K562 (cell line): Measurements from ENCODE around the gene ARID5B. TPM values are rescaled to one million over a fixed set of nuclear protein-coding genes. Genes with fewer than 3 reads are reported as not detected.

Experiments
- ATAC-seq: fragments of 200-7000 bp; cut with Tn5 transposase; 3 replicates; pipeline ENCODE4 v1.9.1; 2020; ENCODE audit warnings: moderate library complexity
- BruUV-seq: library from RNA; stranded (reverse); fragments of 400-500 nt; replicated peaks from 2 replicates; lab custom pipeline; 2021; lab: Mats Ljungman, UMichigan
- CTCF ChIA-PET: fragments of 300-600 bp; formaldehyde crosslinking; extraction: SDS; loops from one replicate; lab custom pipeline; 2021; ENCODE audit warnings: low intra/inter-chr PET ratio; lab: Yijun Ruan, JAX
- POLR2A ChIA-PET: fragments of 300-600, 350-650 bp; sonication (Branson Sonifier 250); formaldehyde crosslinking; extraction: SDS; loops from one replicate; lab custom pipeline; 2021; ENCODE audit warnings: antibody characterized with exemption, inconsistent platforms; lab: Yijun Ruan, JAX
- DNase-seq, 4 experiments: peaks; one replicate each; pipeline versions ENCODE4 v3.0.0 to v3.0.0-alpha.2; 2011 to 2018; ENCODE audit warnings: low spot score in 3 of 4, mixed read lengths in 3 of 4; ENCODE audit errors: extremely low read depth in 1 of 4
- FAIRE-seq: peaks from 2 replicates; lab custom pipeline; 2011; peaks lifted over from hg19 to GRCh38; lab: Jason Lieb, UNC
- H2AFZ ChIP-seq: 2 replicates; pipeline ENCODE4 v1.6.0; 2011; ENCODE audit warnings: low read depth, low read length, control low read depth, inconsistent platforms
- H3K27ac ChIP-seq: fragments of 200-600 bp; 3 replicates; pipeline ENCODE4 v1.8.0; 2011; ENCODE audit warnings: low read depth, mild to moderate bottlenecking, control low read depth, inconsistent platforms, low read length, moderate library complexity, mixed read lengths; ENCODE audit errors: extremely low read depth
- H3K27me3 ChIP-seq, 2 experiments: fragments of 300-600 bp in 1 of 2; 2 replicates in 1 of 2; 3 replicates in 1 of 2; pipeline versions ENCODE4 v1.6.0 to v1.8.0; 2011; ENCODE audit warnings: inconsistent platforms in 2 of 2, low read length in 2 of 2, mild to moderate bottlenecking in 1 of 2, mixed read lengths in 1 of 2, moderate library complexity in 1 of 2; ENCODE audit not compliant: control insufficient read depth in 2 of 2, insufficient read depth in 2 of 2
- H3K36me3 ChIP-seq: fragments of 300-600 bp; 3 replicates; pipeline ENCODE4 v1.8.0; 2011; ENCODE audit warnings: mild to moderate bottlenecking, low read length, inconsistent platforms; ENCODE audit not compliant: control insufficient read depth, insufficient read depth
- H3K4me1 ChIP-seq, 2 experiments: fragments of 200-600 bp in 1 of 2; replicated peaks in 1 of 2; 2 replicates in 1 of 2; 3 replicates in 1 of 2; pipeline versions ENCODE4 v1.5.1 to v1.8.0; 2011; ENCODE audit warnings: inconsistent platforms in 2 of 2, low read length in 2 of 2, mild to moderate bottlenecking in 1 of 2, mixed read lengths in 1 of 2, moderate library complexity in 1 of 2; ENCODE audit not compliant: control insufficient read depth in 2 of 2, insufficient read depth in 2 of 2
- H3K4me2 ChIP-seq: 2 replicates; pipeline ENCODE4 v1.6.1; 2011; ENCODE audit warnings: low read length, control low read depth, inconsistent platforms, mixed read lengths; ENCODE audit not compliant: insufficient read depth
- H3K4me3 ChIP-seq: fragments of 200-600 bp; sonication (generic), shearing (Covaris generic); 2 replicates; pipeline ENCODE4 v1.5.1; 2016; ENCODE audit warnings: control low read depth, inconsistent platforms
- H3K79me2 ChIP-seq: fragments of 200-600 bp; 3 replicates; pipeline ENCODE4 v1.8.0; 2011; ENCODE audit warnings: low read length, inconsistent platforms; ENCODE audit not compliant: control insufficient read depth, insufficient read depth
- H3K9ac ChIP-seq, 2 experiments: 2 replicates each; pipeline versions ENCODE4 v1.6.0 to v1.6.1; 2011; ENCODE audit warnings: low read depth in 2 of 2, low read length in 2 of 2, control low read depth in 1 of 2, inconsistent platforms in 1 of 2, mild to moderate bottlenecking in 1 of 2, mixed read lengths in 1 of 2; ENCODE audit not compliant: insufficient read depth in 1 of 2
- H3K9me1 ChIP-seq: one replicate; pipeline ENCODE4 v1.6.0; 2011; ENCODE audit warnings: inconsistent platforms, mild to moderate bottlenecking, low read length, moderate library complexity; ENCODE audit not compliant: control insufficient read depth, insufficient read depth
- H3K9me3 ChIP-seq: replicated peaks from 2 replicates; pipeline ENCODE4 v1.5.1; 2011; ENCODE audit warnings: low read depth, low read length, inconsistent platforms; ENCODE audit not compliant: control insufficient read depth, insufficient read depth
- H4K20me1 ChIP-seq: replicated peaks from 2 replicates; pipeline ENCODE4 v1.6.1; 2011; ENCODE audit warnings: low read length, inconsistent platforms, mixed read lengths; ENCODE audit not compliant: control insufficient read depth, insufficient read depth
- CSDE1 ChIP-seq, 2 experiments: fragments of 450-650 bp; IDR thresholded peaks; 2 replicates each; pipeline ENCODE4 v1.6.1; 2016; ENCODE audit warnings: mild to moderate bottlenecking in 1 of 2
- GABPA ChIP-seq: fragments of 200-800 bp; sonication (Bioruptor generic); conservative IDR thresholded peaks from 2 replicates; pipeline ENCODE4 v1.6.1; 2016; ENCODE audit warnings: low read depth, missing genetic modification characterization, missing compliant biosample characterization
- HMG20A ChIP-seq: fragments of 450-650 bp; formaldehyde crosslinking; conservative IDR thresholded peaks from 2 replicates; pipeline ENCODE4 v1.4.0; 2020; ENCODE audit warnings: mild to moderate bottlenecking, mixed read lengths
- KDM2B ChIP-seq: fragments of 250-450 bp; sonication (Bioruptor Pico); IDR thresholded peaks from 2 replicates; pipeline ENCODE4 v1.8.0; 2021; ENCODE audit warnings: mild to moderate bottlenecking, moderate library complexity
- L3MBTL2 ChIP-seq: fragments of 450-650 bp; IDR thresholded peaks from 2 replicates; pipeline ENCODE4 v1.6.1; 2016; ENCODE audit warnings: mild to moderate bottlenecking, moderate library complexity
- MTA2 ChIP-seq: fragments of 450-650 bp; IDR thresholded peaks from 2 replicates; pipeline ENCODE4 v1.6.1; 2016; ENCODE audit warnings: low read depth
- NUFIP1 ChIP-seq: fragments of 450-650 bp; IDR thresholded peaks from 2 replicates; pipeline ENCODE4 v1.6.1; 2018; ENCODE audit not compliant: partially characterized antibody
- RAD51 ChIP-seq: fragments of 450-650 bp; IDR thresholded peaks from 2 replicates; pipeline ENCODE4 v1.7.1; 2016; ENCODE audit warnings: low read depth, mild to moderate bottlenecking, borderline replicate concordance
- STAG1 ChIP-seq: sonication (generic); formaldehyde crosslinking; IDR thresholded peaks from 2 replicates; pipeline ENCODE4 v1.5.0; 2020; ENCODE audit warnings: missing genetic modification reagents, borderline replicate concordance
- TEAD2 ChIP-seq: fragments of 450-650 bp; IDR thresholded peaks from 2 replicates; pipeline ENCODE4 v1.6.1; 2016; ENCODE audit warnings: missing genetic modification characterization, control low read depth, missing compliant biosample characterization
- TRIM24 ChIP-seq, 2 experiments: fragments of 450-650 bp; IDR thresholded peaks; 2 replicates each; pipeline ENCODE4 v1.6.1; 2016
- ZC3H8 ChIP-seq: fragments of 450-650 bp; IDR thresholded peaks from 2 replicates; pipeline ENCODE4 v1.6.1; 2017
- WGBS: fragments of 100-300 bp; shearing (Covaris generic); methylation state at CpG from one replicate; pipeline ENCODE4 v1.1.6; 2016; ENCODE audit warnings: low coverage, mixed read lengths; ENCODE audit not compliant: insufficient coverage; ENCODE audit errors: missing lambda C conversion rate; 5-methylcytosine and 5-hydroxymethylcytosine counted together
- in situ Hi-C: fragments of 300-500 bp; cut with MboI; formaldehyde crosslinking; loops from 4 replicates; pipeline ENCODE4 v1.15.0; 2018; ENCODE audit warnings: inconsistent platforms, mixed read lengths
- intact Hi-C: fragments of 100-400 bp; cut with micrococcal nuclease; formaldehyde crosslinking; loops from 2 replicates; pipeline ENCODE4 v1.14.2; 2022
- polyA plus RNA-seq, 8 experiments: library from polyadenylated mRNA; depleted of rRNA in 4 of 8; stranded (reverse) in 5 of 8; unstranded in 3 of 8; fragments of >200 nt; fragmentation: Nextera tagmentation in 2 of 8; fragmentation: Illumina TruSeq in 1 of 8; extraction: Ambion mirVana in 2 of 8; extraction: Trizol in 1 of 8; gene quantifications; 2 replicates each; pipeline versions ENCODE4 v1.2.1 to v1.2.3, GENCODE V29; 2011 to 2014; ENCODE audit warnings: inconsistent platforms in 1 of 8, missing spikeins in 1 of 8
- total RNA-seq, 7 experiments: library from RNA; depleted of rRNA in 6 of 7; stranded (reverse); fragments of >200 nt in 6 of 7; fragmentation: Illumina TruSeq in 2 of 7; extraction: Trizol in 2 of 7; gene quantifications; 2 replicates each; pipeline versions ENCODE4 v1.2.1 to v1.2.3, GENCODE V29; 2011 to 2021; ENCODE audit warnings: low replicate concordance in 1 of 7
- TF ChIP-seq, protein P1 (sequence below): fragments of 150-350 bp; IDR thresholded peaks from 2 replicates; pipeline ENCODE4 v1.6.1; 2014; ENCODE audit warnings: low read depth, mild to moderate bottlenecking, low read length, borderline replicate concordance

Gene ARID5B
- total and polyA plus RNA-seq, 9 of the 15 experiments (the other 6 are each of a cell fraction or from before 2014, with no cell fraction given), result 0.48 to 1.6 (median 0.80) TPM

DNA sequence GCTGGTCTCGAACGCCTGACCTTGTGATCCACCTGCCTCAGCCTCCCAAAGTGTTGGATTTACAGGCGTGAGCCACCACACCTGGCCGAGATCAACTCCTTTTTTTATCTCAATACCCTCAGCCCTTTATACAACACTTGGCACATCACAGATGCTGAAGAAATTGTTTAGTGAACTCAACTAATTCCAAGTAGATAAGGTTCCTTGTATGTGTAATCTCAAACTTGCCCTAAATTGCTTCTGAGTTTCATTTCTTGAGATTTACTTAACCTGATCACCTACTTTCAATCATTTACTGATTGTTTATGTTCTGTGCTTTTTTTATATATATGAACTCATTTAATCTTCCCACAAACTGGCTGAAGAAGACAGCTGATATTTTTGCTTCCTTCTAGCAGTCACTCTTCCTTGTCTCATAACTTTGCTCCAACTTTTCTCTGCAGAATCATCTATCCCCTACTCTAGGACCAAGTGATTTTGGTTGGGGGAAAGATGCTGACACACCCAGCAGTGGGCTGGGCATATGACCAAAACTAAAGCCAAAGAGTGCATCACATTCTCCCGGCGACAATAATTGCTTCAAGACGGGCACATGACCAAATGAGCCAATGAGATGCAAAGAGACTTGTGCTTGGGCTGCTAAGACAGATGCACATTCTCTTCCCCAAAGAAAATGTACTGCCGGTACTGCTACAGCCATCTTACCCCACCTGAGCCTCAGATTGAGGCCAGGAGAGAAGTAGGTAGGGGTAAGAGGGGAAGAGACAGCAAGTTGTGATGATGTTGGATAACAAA lies 40.3 kb upstream of the ARID5B start:
- Histone ChIP-seq H3K4me2 (no peak overlapping the region), H3K27ac (no peak overlapping the region), H3K9me3 (no peaks in the 10 kb centered on the region), H3K36me3 (no peaks in the 10 kb centered on the region), H4K20me1 (no peaks in the 10 kb centered on the region), H2AFZ (peak overlapping the region; percentile 6), H3K79me2 (no peaks in the 10 kb centered on the region), H3K9ac (no peak overlapping the region), H3K4me1 (no peaks in the 10 kb centered on the region), H3K9me1 (no peaks in the 10 kb centered on the region), H3K27me3 (no peaks in the 10 kb centered on the region), H3K4me3 (no peak overlapping the region)
- ChIA-PET CTCF (no interaction called here), POLR2A (interaction anchor here (0.6 kb wide), 1 partner anchor 848 kb away, joined by 3 read pairs; no protein-coding TSS in a partner anchor)
- intact Hi-C loops, result no loop called here
- FAIRE-seq, result no peak
- WGBS, result 24% methylated on average over 8 of the region's 8 CpGs
- DNase-seq, result peak in 3 of 4 experiments; percentile 34 to 49 (median 43)
- in situ Hi-C loops, result no loop called here
- ATAC-seq, result no peak; the same call in 2 of the 3 replicates
- BruUV-seq, result no TSS peak
- TF ChIP-seq RAD51, result peak; percentile 44; the same call in 1 of the 2 replicates
- no peak for TF ChIP-seq TEAD2 (tag)
- TF ChIP-seq STAG1, result no peak
- TF ChIP-seq HMG20A (CRISPR knock-in tag), result no peak
- no peak for TF ChIP-seq CSDE1 (IDR thresholded peaks at IDR 0.05)
- TF ChIP-seq L3MBTL2, result 0 out of 2 replicates have a peak, but pooled peaks have one; percentile 12
- TF ChIP-seq TRIM24 (IDR thresholded peaks at IDR 0.05), result no peak
- no peak for TF ChIP-seq KDM2B (CRISPR knock-in tag)
- TF ChIP-seq GABPA, result no peak
- TF ChIP-seq NUFIP1, result no peak
- TF ChIP-seq ZC3H8, result no peak
- TF ChIP-seq, protein P1, sequence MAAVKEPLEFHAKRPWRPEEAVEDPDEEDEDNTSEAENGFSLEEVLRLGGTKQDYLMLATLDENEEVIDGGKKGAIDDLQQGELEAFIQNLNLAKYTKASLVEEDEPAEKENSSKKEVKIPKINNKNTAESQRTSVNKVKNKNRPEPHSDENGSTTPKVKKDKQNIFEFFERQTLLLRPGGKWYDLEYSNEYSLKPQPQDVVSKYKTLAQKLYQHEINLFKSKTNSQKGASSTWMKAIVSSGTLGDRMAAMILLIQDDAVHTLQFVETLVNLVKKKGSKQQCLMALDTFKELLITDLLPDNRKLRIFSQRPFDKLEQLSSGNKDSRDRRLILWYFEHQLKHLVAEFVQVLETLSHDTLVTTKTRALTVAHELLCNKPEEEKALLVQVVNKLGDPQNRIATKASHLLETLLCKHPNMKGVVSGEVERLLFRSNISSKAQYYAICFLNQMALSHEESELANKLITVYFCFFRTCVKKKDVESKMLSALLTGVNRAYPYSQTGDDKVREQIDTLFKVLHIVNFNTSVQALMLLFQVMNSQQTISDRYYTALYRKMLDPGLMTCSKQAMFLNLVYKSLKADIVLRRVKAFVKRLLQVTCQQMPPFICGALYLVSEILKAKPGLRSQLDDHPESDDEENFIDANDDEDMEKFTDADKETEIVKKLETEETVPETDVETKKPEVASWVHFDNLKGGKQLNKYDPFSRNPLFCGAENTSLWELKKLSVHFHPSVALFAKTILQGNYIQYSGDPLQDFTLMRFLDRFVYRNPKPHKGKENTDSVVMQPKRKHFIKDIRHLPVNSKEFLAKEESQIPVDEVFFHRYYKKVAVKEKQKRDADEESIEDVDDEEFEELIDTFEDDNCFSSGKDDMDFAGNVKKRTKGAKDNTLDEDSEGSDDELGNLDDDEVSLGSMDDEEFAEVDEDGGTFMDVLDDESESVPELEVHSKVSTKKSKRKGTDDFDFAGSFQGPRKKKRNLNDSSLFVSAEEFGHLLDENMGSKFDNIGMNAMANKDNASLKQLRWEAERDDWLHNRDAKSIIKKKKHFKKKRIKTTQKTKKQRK, result no peak
- TF ChIP-seq MTA2, result no peak
